WTC11 (cell line): ENCODE results near the gene RNF4.

Experiments used
- CBFB ChIP-seq: sonication (generic); formaldehyde crosslinking; IDR thresholded peaks from 2 replicates; pipeline ENCODE4 v1.8.1; 2022; ENCODE audit warnings: mild to moderate bottlenecking, low read depth, missing genetic modification reagents
- CTCF ChIP-seq: fragments of 200-600 bp; IDR thresholded peaks from 2 replicates; pipeline ENCODE4 v1.8.0; 2022; ENCODE audit warnings: antibody characterized with exemption
- ELF4 ChIP-seq: sonication (generic); formaldehyde crosslinking; IDR thresholded peaks from 2 replicates; pipeline ENCODE4 v1.8.1; 2022; ENCODE audit warnings: low read depth, mild to moderate bottlenecking, moderate library complexity, missing genetic modification reagents
- HMGA2 ChIP-seq: fragments of 250-450 bp; sonication (Bioruptor Pico); IDR thresholded peaks from 2 replicates; pipeline ENCODE4 v1.4.0; 2021; ENCODE audit warnings: mild to moderate bottlenecking, moderate library complexity
- IRF2 ChIP-seq: sonication (generic); formaldehyde crosslinking; IDR thresholded peaks from 2 replicates; pipeline ENCODE4 v1.8.0; 2022; ENCODE audit warnings: low read depth, missing genetic modification reagents, borderline replicate concordance
- JUN ChIP-seq: sonication (generic); formaldehyde crosslinking; IDR thresholded peaks from 2 replicates; pipeline ENCODE4 v1.8.0; 2023; ENCODE audit warnings: mild to moderate bottlenecking, missing genetic modification reagents
- MAX ChIP-seq: sonication (generic); formaldehyde crosslinking; IDR thresholded peaks from 2 replicates; pipeline ENCODE4 v1.8.0; 2022; ENCODE audit warnings: mild to moderate bottlenecking, missing genetic modification reagents
- MYBL2 ChIP-seq: sonication (generic); formaldehyde crosslinking; IDR thresholded peaks from 2 replicates; pipeline ENCODE4 v1.8.1; 2023; ENCODE audit warnings: mild to moderate bottlenecking, moderate library complexity, missing genetic modification reagents
- SMAD4 ChIP-seq: sonication (generic); formaldehyde crosslinking; IDR thresholded peaks from 2 replicates; pipeline ENCODE4 v1.8.0; 2022; ENCODE audit warnings: mild to moderate bottlenecking, missing genetic modification reagents
- USF1 ChIP-seq: sonication (generic); formaldehyde crosslinking; IDR thresholded peaks from 2 replicates; pipeline ENCODE4 v1.8.0; 2022; ENCODE audit warnings: mild to moderate bottlenecking, missing genetic modification reagents
- ZBTB43 ChIP-seq: sonication (generic); formaldehyde crosslinking; IDR thresholded peaks from 2 replicates; pipeline ENCODE4 v1.8.1; 2023; ENCODE audit warnings: mild to moderate bottlenecking, missing genetic modification reagents
- TF ChIP-seq, protein P1 (sequence below): sonication (generic); formaldehyde crosslinking; IDR thresholded peaks from 2 replicates; pipeline ENCODE4 v1.8.0; 2022; ENCODE audit warnings: mild to moderate bottlenecking, missing genetic modification reagents
- TF ChIP-seq, protein P2 (sequence below): sonication (generic); formaldehyde crosslinking; conservative IDR thresholded peaks from 2 replicates; pipeline ENCODE4 v1.8.1; 2022; ENCODE audit warnings: mild to moderate bottlenecking, missing genetic modification reagents
- TF ChIP-seq, protein P3 (sequence below): sonication (generic); formaldehyde crosslinking; IDR thresholded peaks from 2 replicates; pipeline ENCODE4 v1.8.1; 2023; ENCODE audit warnings: mild to moderate bottlenecking, missing genetic modification reagents, moderate library complexity

DNA sequence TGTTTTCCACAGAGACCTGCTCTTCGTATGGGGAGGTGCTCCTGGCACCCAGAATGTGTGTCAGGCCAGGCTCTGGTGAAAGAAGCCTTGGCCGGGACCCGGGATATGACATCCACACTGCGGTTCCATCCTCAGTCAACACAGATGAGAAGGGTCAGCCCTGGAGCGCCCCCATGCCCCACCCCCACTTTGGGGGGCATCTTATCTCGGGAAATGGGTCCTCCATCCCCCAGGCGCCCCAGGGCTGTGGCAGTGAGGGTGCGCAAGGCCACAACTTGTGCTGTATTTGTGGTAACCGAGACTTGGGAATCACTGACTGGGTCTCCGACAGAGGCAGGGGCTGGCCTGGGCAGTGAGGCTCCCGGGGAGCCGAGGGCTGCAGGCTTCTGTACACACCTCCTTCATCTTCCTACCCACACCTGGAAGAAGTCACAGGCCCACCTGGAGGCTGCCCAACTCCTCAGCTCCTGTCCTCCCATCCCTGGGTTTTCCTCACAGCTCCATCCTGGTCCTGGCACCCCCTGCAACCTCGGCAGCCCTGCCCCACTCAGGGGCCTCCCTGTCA, 42.1 kb upstream of the RNF4 start:
- no peak for TF ChIP-seq CTCF
- TF ChIP-seq CBFB (CRISPR knock-in tag) = no peak
- no peak for TF ChIP-seq MAX
- no peak for TF ChIP-seq ZBTB43 (CRISPR knock-in tag)
- TF ChIP-seq HMGA2 = no peak
- TF ChIP-seq ELF4 = no peak
- no peak for TF ChIP-seq USF1 (CRISPR knock-in tag)
- TF ChIP-seq, protein P1, sequence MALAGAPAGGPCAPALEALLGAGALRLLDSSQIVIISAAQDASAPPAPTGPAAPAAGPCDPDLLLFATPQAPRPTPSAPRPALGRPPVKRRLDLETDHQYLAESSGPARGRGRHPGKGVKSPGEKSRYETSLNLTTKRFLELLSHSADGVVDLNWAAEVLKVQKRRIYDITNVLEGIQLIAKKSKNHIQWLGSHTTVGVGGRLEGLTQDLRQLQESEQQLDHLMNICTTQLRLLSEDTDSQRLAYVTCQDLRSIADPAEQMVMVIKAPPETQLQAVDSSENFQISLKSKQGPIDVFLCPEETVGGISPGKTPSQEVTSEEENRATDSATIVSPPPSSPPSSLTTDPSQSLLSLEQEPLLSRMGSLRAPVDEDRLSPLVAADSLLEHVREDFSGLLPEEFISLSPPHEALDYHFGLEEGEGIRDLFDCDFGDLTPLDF (CRISPR knock-in tag) = no peak
- no peak for TF ChIP-seq MYBL2
- TF ChIP-seq, protein P2, sequence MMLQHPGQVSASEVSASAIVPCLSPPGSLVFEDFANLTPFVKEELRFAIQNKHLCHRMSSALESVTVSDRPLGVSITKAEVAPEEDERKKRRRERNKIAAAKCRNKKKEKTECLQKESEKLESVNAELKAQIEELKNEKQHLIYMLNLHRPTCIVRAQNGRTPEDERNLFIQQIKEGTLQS = no peak
- no peak for TF ChIP-seq SMAD4 (CRISPR knock-in tag)
- TF ChIP-seq, protein P3, sequence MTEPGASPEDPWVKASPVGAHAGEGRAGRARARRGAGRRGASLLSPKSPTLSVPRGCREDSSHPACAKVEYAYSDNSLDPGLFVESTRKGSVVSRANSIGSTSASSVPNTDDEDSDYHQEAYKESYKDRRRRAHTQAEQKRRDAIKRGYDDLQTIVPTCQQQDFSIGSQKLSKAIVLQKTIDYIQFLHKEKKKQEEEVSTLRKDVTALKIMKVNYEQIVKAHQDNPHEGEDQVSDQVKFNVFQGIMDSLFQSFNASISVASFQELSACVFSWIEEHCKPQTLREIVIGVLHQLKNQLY (CRISPR knock-in tag) = no peak
- no peak for TF ChIP-seq IRF2 (CRISPR knock-in tag)
- TF ChIP-seq JUN (CRISPR knock-in tag) = no peak
